Activated CD4-positive, CD25-positive, alpha-beta regulatory T cell treated with anti-CD3 and anti-CD28 coated beads, Interleukin-2, amount 50 U/mL, for 16 hours (primary cell): ENCODE measurements around the gene CASKIN2.
A peak's percentile ranks its signal among the peaks of the same experiment; 100 is the strongest.
"Not testable (repeated sequence)": the region's sequence is repeated elsewhere in the genome, so short reads cannot be mapped to it uniquely, and the experiment has no call there.

Source experiments
- DNase-seq: peaks from one replicate; pipeline ENCODE4 v3.0.0-alpha.2; 2020; ENCODE audit warnings: low read depth, low spot score

Gene CASKIN2

GRCh38 chr17:75523647-75524046 is 8.3 kb upstream of the CASKIN2 start:
- DNase-seq: no peak

GRCh38 chr17:75521951-75522727 is 6.8 kb upstream of the CASKIN2 start:
- DNase-seq: no peak

- DNase-seq: no peak
Observed at GRCh38 chr17:75521290-75521689, 6.0 kb upstream of the CASKIN2 start.

GRCh38 chr17:75520413-75520812 is 5.1 kb upstream of the CASKIN2 start:
- not testable (repeated sequence) for DNase-seq

GRCh38 chr17:75518983-75519537 is 3.7 kb upstream of the CASKIN2 start:
- DNase-seq: no peak

- DNase-seq: no peak
Observed at GRCh38 chr17:75518201-75518600, 2.9 kb upstream of the CASKIN2 start.

GRCh38 chr17:75517297-75517865 is 2.0 kb upstream of the CASKIN2 start:
- DNase-seq: no peak

- DNase-seq: no peak
Observed at GRCh38 chr17:75516619-75517296, 1.4 kb upstream of the CASKIN2 start.

GRCh38 chr17:75516255-75516618 is 900 bp upstream of the CASKIN2 start, which contains the start of gene TSEN54:
Gene TSEN54, plus strand, starts transcription at chr17:75516528. Its CDS starts 33 bp downstream, at chr17:75516561.
- peak; percentile 82 for DNase-seq

- DNase-seq: no peak
Observed at GRCh38 chr17:75514919-75515495, 330 bp downstream of the CASKIN2 start.

- no peak for DNase-seq
Observed at GRCh38 chr17:75514299-75514918, 928 bp downstream of the CASKIN2 start.

- no peak for DNase-seq
Observed at GRCh38 chr17:75513641-75514000, 1.7 kb downstream of the CASKIN2 start.

GRCh38 chr17:75512926-75513640 is 2.3 kb downstream of the CASKIN2 start:
- DNase-seq: no peak

- no peak for DNase-seq
Observed at GRCh38 chr17:75511610-75512575, 3.4 kb downstream of the CASKIN2 start.

- DNase-seq: no peak
Observed at GRCh38 chr17:75511270-75511609, 4.1 kb downstream of the CASKIN2 start.

- no peak for DNase-seq
Observed at GRCh38 chr17:75509528-75510258, 5.6 kb downstream of the CASKIN2 start.

- no peak for DNase-seq
Observed at GRCh38 chr17:75508931-75509361, 6.4 kb downstream of the CASKIN2 start.

GRCh38 chr17:75507733-75508719 is 7.3 kb downstream of the CASKIN2 start:
- DNase-seq: no peak
